HG03378 (cell line): ENCODE data around the gene FAU.

Experiments used
- ATAC-seq: cut with Tn5 transposase; IDR thresholded peaks from one replicate; pipeline ENCODE4 v1.9.1; 2021; ENCODE audit warnings: mild to moderate bottlenecking, moderate library complexity; ENCODE audit not compliant: unreplicated experiment

Gene FAU

DNA sequence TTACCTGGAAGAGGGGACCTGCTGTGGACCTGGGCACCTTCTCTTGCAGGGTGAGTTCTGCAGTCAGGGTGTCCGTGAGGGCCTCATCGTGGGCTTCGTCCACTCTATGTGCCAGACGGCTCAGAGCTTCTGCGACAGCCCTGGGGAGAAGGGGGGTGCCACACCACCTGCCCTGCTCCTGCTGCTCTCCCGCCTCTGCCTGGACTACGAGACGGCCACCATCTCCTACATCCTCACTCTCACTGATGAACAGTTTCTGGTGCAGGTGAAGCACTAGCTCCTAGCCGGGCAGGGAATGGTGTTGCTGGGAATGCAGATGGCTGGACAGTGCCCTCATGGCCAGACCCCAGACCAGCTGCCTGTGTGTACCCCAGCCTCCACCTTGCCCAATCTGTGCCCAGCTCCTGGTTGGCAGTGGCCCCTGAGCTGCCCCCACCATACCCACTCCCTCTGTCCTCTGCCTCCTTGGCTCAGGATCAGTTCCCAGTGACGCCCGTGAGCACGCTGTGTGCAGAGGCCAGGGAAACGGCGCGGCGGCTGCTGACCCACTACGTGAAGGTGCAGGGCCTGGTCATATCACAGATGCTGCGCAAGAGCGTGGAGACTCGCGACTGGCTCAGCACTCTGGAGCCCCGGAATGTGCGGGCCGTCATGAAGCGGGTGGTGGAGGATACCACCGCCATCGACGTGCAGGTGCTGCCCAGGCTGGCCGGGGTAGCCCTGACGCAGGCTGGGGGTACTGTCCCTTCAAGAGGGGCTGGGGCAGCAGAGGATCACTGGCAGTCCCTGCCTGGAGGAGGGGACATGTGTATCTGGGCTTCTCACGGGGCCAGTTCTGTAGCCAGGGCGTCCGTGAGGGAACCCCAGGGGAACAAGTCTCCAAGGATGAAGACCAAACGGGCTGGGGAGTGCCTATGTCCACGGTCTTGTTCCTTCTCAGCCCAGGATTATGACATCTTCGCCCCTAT lies 12.4 kb downstream of the FAU start:
- no peak for ATAC-seq

DNA sequence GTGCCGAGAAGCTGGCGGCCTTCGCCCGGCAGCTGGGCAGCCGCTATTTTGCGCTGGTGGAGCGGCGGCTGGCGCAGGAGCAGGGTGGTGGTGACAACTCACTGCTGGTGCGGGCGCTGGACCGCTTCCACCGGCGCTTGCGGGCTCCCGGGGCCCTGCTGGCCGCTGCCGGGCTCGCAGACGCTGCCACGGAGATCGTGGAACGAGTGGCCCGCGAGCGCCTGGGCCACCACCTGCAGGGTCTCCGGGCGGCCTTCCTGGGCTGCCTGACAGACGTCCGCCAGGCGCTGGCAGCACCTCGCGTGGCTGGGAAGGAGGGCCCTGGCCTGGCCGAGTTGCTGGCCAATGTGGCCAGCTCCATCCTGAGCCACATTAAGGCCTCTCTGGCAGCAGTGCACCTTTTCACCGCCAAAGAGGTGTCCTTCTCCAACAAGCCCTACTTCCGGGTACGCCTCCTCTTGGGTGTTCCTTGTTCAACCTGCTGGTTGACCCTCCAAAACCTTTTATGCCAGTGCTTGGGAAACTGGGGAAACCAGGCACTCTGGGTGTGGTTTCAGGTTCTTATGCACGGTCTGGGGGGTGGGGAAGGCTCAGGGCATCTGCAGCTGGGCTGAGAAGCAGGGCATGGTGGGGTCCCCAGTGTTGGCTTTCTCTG lies 13.3 kb downstream of the FAU start:
- no peak for ATAC-seq

DNA sequence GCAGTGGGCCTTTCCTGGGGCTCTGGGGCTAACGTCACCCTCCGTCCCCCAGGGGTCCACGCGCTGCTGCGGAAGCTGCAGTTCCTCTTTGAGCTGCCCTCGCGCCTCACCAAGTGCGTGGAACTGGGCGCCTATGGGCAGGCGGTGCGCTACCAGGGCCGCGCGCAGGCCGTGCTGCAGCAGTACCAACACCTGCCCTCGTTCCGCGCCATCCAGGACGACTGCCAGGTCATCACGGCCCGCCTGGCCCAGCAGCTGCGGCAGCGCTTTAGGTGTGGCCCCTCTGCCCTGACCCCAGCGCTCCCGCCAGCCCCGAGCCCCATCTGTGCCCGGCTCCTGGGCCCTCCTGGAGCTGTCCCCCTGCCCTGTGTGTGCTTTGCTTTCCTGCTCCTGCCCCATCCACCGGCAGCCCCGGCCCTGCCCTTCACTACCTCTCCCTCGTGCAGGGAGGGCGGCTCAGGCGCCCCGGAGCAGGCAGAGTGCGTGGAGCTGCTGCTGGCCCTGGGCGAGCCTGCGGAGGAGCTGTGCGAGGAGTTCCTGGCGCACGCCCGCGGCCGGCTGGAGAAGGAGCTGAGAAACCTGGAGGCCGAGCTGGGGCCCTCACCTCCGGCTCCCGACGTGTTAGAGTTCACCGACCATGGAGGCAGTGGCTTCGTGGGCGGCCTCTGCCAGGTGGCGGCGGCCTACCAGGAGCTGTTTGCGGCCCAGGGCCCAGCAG lies 14.0 kb downstream of the FAU start:
- ATAC-seq: no peak

DNA sequence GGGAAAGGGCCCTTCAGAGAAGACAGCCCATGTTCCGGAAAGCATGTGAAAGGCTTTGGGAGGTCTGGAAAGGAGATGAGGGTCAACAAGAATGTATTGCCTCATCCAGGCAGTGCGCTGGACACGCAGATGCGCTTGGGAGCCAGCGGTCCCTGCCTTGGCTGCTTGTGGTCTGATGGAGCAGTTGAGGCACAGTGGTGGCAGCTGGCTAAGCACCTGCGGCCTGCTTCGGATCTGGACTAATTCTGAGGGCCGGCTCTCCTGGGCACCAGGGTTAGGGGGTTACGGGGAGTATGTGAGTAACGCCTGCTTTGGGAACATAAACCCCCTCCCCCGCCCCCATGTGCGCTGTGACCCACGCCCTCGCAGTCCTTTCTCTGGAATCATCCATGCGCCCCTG lies 14.9 kb downstream of the FAU start:
- no peak for ATAC-seq

DNA sequence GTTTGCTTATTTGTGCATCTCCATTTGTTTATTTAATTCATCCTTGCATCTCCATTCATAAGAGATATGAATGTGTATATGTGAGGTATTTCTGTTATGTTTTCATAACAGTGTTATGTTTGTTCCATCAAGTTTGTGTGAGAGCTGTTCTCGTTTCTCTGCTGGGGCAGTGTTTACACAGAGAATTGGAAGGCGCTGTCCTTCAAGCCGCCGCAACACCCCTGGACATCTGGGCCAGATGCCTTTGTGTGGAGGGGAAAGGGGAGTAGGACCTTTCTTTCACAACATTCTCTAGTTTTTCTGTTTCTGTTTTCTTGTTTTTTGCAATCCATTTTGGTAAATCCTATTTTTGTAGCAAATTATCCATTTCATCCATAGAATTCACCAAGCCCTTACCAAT lies 17.3 kb downstream of the FAU start:
- no peak for ATAC-seq

DNA sequence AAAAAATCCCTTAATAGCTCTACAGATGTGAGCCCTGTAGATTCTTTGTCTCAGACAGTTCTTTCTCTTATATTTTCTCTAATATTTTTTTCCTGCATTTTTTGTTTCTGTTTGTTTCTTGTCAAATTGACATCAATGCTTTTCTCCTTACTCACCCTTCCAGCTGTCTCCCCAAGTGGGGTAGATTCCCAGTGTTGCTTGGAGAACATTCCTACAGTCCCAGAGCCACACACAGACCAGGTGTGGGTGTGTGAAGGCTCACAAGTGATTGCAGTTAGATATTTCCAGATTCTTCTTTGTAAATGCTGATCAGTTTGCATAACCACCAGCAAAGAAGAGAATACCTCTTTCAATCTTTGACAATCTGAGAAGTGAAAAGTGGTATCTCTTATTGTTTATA lies 18.5 kb downstream of the FAU start:
- ATAC-seq: no peak

DNA sequence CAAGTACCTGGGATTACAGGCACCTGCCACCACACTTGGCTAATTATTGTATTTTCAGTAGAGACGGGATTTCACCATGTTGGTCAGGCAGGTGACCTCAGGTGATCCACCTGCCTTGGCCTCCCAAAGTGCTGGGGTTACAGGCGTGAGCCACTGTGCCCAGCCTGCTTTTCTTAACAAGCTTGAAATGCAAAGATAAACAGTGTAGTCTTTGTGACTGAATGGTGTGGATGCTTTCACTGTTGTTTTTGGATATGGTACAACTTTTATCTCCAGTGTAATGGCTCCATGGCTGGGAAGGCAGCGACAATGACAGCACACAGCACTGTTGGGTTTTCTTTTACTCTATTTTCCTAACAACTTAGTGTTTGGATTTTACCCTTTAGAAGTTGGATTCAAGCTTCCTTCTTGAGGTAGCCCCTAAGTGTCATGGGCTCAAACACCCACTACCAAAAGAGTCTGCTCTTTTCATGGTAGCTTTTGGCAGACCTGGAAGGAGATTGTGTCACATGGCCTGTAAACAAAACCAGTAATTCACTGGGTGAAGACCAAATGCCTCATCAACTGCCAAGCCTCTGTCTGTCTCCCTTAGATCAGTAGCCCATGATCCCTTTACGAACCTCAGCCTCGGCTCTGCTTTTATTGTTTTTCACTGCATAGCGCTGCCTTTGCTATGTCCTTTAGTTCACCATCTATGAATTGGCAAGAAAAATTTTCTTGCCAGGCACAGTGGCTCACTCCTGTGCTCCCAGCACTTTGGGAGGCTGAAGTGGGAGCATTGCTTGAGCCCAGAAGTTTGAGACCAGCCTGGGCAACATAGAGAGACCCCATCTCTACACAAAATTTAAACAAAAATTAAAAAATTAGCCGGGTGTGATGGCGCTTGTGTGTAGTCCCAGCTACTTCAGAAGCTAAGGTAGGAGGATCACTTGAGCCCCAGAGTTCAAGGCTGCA lies 19.5 kb downstream of the FAU start:
- no peak for ATAC-seq

DNA sequence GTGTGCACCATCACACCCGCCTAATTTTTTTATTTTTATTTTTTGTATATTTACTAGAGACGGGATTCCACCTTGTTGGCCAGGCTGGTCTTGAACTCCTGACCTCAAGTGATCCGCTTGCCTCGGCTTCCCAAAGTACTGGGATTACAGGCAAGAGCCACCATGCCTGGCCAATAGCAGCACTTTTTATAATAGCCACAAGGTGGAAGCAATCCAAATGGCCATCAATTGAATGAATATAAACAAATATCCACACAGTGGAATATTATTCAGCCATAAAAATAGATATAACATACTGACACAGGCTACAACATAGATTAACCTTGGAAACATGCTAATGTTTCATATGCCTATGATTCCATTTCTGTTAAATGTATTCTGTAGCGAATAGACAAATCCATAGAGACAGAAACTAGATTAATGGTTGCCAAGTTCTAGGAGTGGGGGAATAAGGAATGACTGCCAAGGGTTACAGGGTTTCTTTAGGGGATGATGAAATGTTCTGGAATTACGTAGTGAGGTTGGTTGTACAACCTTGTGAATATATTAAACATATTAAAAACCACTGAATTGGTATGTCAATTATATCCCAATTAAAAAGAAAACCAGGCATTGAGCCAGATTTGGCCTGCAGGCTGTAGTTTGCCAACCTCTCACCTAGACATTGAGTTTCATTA lies 21.1 kb downstream of the FAU start:
- no peak for ATAC-seq

DNA sequence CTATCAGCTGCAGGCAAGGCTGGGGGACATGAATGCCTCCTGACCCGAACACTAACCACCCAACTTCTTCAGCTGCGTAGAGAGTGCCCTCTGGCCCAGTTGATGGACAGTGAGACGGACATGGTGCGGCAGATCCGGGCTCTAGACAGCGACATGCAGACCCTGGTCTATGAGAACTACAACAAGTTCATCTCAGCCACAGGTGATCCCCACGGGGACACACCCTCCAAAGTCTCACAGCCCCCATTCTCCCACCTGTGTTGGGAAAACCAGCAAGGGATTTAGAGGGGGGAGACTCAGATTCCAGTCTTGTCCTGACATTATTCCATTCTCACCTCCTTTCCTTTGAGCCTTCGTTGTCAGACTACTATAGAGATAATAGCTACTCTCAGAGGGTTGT lies 25.0 kb downstream of the FAU start:
- ATAC-seq: no peak

DNA sequence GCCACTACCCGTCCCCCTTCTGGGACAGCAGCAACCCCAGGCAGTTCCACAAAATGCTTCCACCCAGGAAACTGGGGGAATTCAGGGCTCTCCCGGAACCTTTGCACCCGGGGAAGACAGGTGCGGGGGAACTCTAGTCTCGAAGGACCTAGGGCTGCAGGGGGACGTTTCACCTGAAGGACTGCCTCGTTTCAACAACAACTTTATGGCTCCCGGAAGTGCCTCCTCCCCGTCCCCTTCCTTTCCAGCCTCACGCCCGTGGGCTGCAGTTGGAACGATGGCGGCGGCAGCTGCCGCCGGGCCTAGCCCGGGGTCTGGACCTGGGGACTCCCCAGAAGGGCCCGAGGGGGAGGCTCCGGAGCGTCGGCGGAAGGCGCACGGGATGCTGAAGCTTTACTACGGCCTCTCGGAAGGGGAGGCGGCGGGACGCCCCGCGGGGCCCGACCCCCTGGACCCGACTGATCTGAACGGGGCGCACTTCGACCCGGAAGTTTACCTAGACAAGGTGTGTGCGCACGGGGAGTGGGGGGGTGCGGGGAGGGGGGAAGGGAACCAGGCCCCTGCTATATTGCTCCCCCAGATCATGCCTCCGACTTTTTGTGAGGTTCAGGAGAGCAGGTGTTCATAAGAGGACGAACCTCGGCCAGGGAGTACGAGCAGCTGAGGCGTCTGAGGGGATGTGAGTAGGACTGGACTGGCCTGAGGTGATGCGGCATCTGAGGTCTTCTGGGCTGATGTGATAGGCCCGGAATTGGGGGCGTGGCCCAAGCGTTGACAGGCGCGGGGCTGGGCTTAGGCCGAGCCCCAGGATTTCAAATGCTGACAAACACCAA lies 25.7 kb downstream of the FAU start, which contains the start of gene VPS51:
TSS of gene VPS51 (plus strand) at position 241 of the 833 bp plus-strand sequence. CDS start at position 278, 37 bp downstream.
- ATAC-seq: peak; percentile 75

DNA sequence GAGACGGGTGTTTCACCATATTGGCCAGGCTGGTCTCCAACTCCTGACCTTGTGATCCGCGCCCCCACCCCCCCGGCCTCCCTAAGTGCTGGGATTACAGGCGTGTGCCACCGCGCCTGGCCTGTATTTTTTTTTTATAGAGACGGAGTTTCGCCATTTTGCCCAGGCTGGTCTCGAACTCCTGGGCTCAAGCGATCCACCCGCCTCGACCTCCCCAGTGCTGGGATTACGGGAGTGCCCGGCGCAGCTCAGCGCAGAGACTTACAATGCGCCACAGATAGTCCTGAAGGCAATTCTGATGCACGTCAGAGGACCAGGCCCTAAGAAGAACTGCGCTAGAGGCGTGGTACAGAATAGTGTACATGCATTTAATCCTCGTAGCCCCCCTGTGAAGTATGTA lies 26.5 kb downstream of the FAU start:
- ATAC-seq: no peak

DNA sequence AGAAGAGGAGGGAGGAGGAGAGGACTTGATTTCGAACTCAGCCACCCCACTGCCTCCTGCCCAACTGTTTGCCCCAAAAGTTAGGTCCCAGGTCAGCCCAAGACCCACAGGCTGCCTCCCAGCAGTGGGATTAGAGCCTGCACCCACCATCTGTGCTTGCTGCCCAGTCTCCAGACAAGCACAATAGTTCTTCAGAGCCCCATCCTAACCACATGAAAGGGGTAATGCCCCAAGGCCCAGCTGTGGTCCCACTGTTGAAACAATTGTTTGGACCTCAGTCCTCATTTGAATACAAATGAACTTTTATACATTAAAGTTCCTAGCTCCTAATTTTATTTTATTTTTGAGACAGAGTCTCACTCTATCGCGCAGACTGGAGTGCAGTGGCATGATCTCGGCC lies 31.3 kb downstream of the FAU start:
- no peak for ATAC-seq

DNA sequence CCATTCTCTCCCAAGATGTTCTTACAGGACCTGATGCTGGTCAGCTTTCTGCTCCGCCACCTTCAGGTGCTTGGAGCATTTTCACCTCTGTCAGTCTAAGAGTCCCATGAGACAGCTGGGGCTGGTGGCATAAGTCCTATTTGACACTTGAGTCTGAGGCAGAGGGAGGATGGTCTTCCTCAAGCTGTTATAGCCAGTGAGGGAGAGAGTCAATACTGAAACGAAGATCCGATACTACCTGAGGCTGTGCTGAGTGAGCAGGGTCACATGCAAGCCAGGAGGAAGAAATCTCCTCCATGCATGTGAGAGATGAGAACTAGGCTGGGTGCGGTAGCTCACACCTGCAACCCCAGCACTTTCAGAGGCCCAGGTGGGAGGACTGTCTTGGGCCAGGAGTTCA lies 32.3 kb downstream of the FAU start:
- ATAC-seq: no peak

DNA sequence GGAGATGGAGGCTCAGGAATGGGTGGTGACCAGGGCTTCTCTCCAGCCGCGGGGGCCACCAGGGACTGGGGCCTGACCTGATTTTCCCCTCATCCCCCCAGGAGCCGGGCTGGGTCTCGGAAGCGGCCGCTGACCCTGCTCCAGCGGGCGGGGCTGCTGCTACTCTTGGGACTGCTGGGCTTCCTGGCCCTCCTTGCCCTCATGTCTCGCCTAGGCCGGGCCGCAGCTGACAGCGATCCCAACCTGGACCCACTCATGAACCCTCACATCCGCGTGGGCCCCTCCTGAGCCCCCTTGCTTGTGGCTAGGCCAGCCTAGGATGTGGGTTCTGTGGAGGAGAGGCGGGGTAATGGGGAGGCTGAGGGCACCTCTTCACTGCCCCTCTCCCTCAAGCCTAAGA lies 34.1 kb downstream of the FAU start:
- ATAC-seq: no peak

DNA sequence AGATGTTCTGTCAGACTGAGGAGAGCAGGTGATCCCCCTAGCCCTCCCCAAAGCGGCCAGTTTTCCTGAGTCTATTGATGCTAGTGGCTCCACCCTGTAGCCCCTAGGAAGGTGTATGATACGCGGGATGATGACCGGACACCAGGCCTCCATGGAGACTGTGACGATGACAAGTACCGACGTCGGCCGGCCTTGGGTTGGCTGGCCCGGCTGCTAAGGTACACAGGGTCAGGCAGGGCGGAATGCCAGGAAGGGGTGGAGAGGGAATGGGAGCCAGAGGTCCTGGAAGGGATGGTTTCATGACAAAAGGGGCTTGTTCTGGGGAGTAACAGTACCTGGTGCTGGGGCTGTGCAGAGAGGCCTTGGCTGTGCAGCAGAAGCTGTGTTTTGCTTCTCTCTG lies 34.7 kb downstream of the FAU start:
- ATAC-seq: no peak

DNA sequence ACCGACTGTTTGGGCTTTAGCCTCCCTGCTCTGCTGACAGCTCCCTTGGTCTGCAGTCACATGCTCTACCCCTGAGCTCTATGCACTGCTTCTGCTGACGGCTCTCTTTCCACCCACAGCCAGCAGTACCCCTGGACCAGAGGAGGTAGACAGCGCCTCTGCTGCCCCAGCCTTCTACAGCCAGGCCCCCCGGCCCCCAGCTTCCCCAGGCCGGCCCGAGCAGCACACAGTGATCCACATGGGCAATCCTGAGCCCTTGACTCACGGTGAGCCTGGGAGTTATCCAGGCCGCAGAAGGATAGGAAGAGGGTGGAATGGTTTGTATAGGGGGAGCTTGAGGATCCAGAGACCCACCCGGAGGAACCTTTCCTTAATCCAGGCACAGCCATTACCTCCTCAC lies 35.1 kb downstream of the FAU start:
- ATAC-seq: no peak

DNA sequence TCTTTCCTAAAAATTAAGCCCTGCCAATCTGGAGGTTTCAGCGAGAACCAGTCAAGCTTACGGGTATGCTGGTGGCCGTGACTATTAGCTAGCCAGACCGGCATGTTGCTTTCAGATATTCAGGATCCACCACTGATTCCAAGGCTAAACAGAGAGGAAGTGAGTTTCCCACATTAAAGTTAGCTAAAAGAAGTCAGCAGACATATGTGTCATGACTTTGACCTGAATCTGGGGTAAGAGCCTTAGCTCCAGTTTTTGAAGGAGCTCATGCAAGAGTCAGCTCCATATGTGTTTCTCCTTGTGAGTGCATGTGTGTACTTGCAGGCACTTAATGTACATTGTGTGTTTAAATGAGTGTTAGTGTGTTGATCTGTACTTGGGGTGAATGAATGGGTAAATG lies 36.5 kb downstream of the FAU start:
- no peak for ATAC-seq

DNA sequence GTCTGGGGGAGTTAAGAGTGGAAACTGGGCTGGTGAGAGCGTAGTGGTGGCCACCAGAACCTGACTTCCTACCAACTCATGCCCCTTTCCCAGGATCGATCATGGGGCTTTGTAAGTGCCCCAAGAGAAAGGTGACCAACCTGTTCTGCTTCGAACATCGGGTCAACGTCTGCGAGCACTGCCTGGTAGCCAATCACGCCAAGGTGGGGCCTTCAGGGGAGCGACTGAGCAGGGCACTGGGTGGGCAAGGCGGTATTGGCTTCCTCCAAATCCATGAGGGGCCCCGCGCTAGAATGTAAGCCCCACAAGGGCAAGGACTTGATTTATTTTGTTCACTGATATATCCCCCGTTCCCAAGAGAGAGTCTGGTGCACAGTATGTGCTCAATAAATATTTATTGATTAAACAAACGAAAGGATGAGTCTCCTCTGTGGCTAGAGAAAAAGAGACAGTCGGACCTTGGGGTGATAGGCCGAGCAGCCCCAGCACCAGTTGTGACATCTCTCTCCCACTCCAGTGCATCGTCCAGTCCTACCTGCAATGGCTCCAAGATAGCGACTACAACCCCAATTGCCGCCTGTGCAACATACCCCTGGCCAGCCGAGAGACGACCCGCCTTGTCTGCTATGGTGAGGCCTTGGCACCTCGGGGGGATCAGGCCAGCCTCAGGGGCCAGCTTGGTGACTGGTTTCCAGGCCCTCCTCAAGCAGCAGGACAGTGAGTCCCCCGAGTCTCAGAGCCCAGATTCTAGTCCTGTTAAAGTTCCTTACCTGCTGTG lies 37.1 kb downstream of the FAU start:
- ATAC-seq: peak; percentile 2
